A549 (cell line): ENCODE results near the gene MYO1E.

Source experiments
- CHD4 ChIP-seq: fragments of 200-600 bp; sonication (generic); IDR thresholded peaks from 2 replicates; pipeline ENCODE4 v1.6.1; 2016; ENCODE audit warnings: antibody characterized with exemption, mild to moderate bottlenecking, borderline replicate concordance
- EP300 ChIP-seq, 2 experiments: fragments of >200 bp; sonication (Bioruptor Twin); formaldehyde crosslinking; IDR thresholded peaks; 2 replicates in 1 of 2; 3 replicates in 1 of 2; pipeline ENCODE4 v1.6.1; 2016 to 2017
- HEYL ChIP-seq: fragments of 250-450 bp; sonication (Bioruptor Pico); IDR thresholded peaks from 2 replicates; pipeline ENCODE4 v1.8.0; 2021; ENCODE audit warnings: mild to moderate bottlenecking, moderate library complexity
- JUNB ChIP-seq: fragments of >200 bp; sonication (Bioruptor Twin); formaldehyde crosslinking; IDR thresholded peaks from 2 replicates; pipeline ENCODE4 v1.6.1; 2016
- MAZ ChIP-seq: fragments of 150-350 bp; IDR thresholded peaks from 2 replicates; pipeline ENCODE4 v1.6.1; 2014; ENCODE audit warnings: antibody characterized with exemption, low read depth, low read length, borderline replicate concordance
- POLR2A ChIP-seq: IDR thresholded peaks from 2 replicates; pipeline ENCODE4 v1.6.1; 2012; ENCODE audit warnings: mild to moderate bottlenecking, low read length
- RCOR1 ChIP-seq: fragments of 150-350 bp; IDR thresholded peaks from 2 replicates; pipeline ENCODE4 v1.6.1; 2014; ENCODE audit warnings: antibody characterized with exemption, low read length, low read depth
- TF ChIP-seq, protein P1 (sequence below): fragments of 250-450 bp; sonication (Bioruptor Pico); IDR thresholded peaks from 2 replicates; pipeline ENCODE4 v1.5.0; 2021; ENCODE audit warnings: mild to moderate bottlenecking, moderate library complexity, borderline replicate concordance
- TF ChIP-seq, protein P2 (sequence below): fragments of 450-650 bp; IDR thresholded peaks from 2 replicates; pipeline ENCODE4 v1.6.1; 2014; ENCODE audit warnings: antibody characterized with exemption
- TF ChIP-seq, protein P3 (sequence below): fragments of >200 bp; sonication (Bioruptor Twin); formaldehyde crosslinking; IDR thresholded peaks from 3 replicates; pipeline ENCODE4 v1.5.1; 2016
- TF ChIP-seq, protein P4 (sequence below): IDR thresholded peaks from 2 replicates; pipeline ENCODE4 v1.6.1; 2012; ENCODE audit warnings: low read depth, borderline replicate concordance

DNA sequence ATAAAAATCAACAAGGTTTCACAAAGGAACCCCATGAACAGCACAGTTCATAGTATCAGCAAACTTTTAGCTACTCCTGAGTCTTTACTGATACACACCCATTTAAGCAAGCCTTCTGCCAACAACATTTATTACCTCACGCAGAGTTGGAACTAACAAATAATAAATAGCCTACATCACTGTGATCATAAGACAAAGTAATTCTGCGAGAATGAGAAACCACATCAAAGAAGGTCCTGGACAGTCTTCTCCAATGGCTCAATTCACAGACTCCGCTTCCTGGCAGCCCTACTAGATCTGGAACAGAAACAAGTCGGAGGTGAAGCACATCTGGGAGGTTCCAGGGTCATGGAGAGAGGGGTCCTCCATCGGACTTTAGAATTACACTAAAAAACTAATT is 129.0 kb downstream of the MYO1E start:
- TF ChIP-seq, protein P1, sequence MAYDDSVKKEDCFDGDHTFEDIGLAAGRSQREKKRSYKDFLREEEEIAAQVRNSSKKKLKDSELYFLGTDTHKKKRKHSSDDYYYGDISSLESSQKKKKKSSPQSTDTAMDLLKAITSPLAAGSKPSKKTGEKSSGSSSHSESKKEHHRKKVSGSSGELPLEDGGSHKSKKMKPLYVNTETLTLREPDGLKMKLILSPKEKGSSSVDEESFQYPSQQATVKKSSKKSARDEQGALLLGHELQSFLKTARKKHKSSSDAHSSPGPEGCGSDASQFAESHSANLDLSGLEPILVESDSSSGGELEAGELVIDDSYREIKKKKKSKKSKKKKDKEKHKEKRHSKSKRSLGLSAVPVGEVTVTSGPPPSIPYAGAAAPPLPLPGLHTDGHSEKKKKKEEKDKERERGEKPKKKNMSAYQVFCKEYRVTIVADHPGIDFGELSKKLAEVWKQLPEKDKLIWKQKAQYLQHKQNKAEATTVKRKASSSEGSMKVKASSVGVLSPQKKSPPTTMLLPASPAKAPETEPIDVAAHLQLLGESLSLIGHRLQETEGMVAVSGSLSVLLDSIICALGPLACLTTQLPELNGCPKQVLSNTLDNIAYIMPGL (CRISPR knock-in tag): no peak
- TF ChIP-seq POLR2A (no peak), EP300 (IDR thresholded peaks at IDR 0.05) (0 out of 5 replicates have a peak, but pooled peaks of 1 of the 2 experiments have one; percentile 17), RCOR1 (no peak), JUNB (no peak), CHD4 (no peak), MAZ (no peak), HEYL (CRISPR knock-in tag) (no peak)
- TF ChIP-seq, protein P2, sequence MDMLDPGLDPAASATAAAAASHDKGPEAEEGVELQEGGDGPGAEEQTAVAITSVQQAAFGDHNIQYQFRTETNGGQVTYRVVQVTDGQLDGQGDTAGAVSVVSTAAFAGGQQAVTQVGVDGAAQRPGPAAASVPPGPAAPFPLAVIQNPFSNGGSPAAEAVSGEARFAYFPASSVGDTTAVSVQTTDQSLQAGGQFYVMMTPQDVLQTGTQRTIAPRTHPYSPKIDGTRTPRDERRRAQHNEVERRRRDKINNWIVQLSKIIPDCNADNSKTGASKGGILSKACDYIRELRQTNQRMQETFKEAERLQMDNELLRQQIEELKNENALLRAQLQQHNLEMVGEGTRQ: no peak
- TF ChIP-seq, protein P3, sequence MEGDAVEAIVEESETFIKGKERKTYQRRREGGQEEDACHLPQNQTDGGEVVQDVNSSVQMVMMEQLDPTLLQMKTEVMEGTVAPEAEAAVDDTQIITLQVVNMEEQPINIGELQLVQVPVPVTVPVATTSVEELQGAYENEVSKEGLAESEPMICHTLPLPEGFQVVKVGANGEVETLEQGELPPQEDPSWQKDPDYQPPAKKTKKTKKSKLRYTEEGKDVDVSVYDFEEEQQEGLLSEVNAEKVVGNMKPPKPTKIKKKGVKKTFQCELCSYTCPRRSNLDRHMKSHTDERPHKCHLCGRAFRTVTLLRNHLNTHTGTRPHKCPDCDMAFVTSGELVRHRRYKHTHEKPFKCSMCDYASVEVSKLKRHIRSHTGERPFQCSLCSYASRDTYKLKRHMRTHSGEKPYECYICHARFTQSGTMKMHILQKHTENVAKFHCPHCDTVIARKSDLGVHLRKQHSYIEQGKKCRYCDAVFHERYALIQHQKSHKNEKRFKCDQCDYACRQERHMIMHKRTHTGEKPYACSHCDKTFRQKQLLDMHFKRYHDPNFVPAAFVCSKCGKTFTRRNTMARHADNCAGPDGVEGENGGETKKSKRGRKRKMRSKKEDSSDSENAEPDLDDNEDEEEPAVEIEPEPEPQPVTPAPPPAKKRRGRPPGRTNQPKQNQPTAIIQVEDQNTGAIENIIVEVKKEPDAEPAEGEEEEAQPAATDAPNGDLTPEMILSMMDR: no peak
- TF ChIP-seq, protein P4, sequence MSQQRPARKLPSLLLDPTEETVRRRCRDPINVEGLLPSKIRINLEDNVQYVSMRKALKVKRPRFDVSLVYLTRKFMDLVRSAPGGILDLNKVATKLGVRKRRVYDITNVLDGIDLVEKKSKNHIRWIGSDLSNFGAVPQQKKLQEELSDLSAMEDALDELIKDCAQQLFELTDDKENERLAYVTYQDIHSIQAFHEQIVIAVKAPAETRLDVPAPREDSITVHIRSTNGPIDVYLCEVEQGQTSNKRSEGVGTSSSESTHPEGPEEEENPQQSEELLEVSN: no peak
